Caco-2 (cell line): Measurements from ENCODE around the gene MAP3K21. TPM values are rescaled to one million over a fixed set of nuclear protein-coding genes. Genes with fewer than 3 reads are reported as not detected.

Experiments
- BruUV-seq: library from RNA; stranded (reverse); fragments of 400-500 nt; replicated peaks from 2 replicates; lab custom pipeline; 2021; lab: Mats Ljungman, UMichigan
- CTCF ChIA-PET: fragments of 300-600 bp; sonication (Branson Sonifier 250); formaldehyde crosslinking; loops from one replicate; lab custom pipeline; 2022; ENCODE audit warnings: antibody characterized with exemption; lab: Charles Lee
- POLR2A ChIA-PET: fragments of 300-600 bp; sonication (Branson Sonifier 250); formaldehyde crosslinking; loops from one replicate; lab custom pipeline; 2022; ENCODE audit warnings: antibody characterized with exemption; lab: Charles Lee
- DNase-seq, 2 experiments: peaks; one replicate each; pipeline versions ENCODE4 v3.0.0 to v3.0.0-alpha.2; 2020 to 2022
- H3K27me3 ChIP-seq: replicated peaks from 2 replicates; pipeline ENCODE4 v1.6.0; 2011; ENCODE audit warnings: low read length; ENCODE audit not compliant: control insufficient read depth, insufficient read depth
- H3K36me3 ChIP-seq: 2 replicates; pipeline ENCODE4 v1.5.1; 2011; ENCODE audit warnings: low read length; ENCODE audit not compliant: control insufficient read depth, insufficient read depth
- H3K4me1 ChIP-seq: fragments of 250-450 bp; sonication (Bioruptor Pico); 2 replicates; pipeline ENCODE4 v1.5.1; 2020; ENCODE audit warnings: mild to moderate bottlenecking
- H3K4me3 ChIP-seq: 2 replicates; pipeline ENCODE4 v1.5.1; 2011; ENCODE audit warnings: low read depth, mild to moderate bottlenecking, control low read depth, low read length
- H3K9me3 ChIP-seq: fragments of 250-450 bp; sonication (Bioruptor Pico); 2 replicates; pipeline ENCODE4 v1.5.1; 2020; ENCODE audit warnings: mild to moderate bottlenecking, moderate library complexity
- H3K27ac Mint-ChIP-seq: one replicate; pipeline ENCODE4 v1.8.0; 2022; ENCODE audit warnings: mixed read lengths; ENCODE audit not compliant: unreplicated experiment
- H3K27me3 Mint-ChIP-seq: one replicate; pipeline ENCODE4 v1.8.0; 2022; ENCODE audit warnings: mixed read lengths; ENCODE audit not compliant: insufficient read depth, unreplicated experiment
- H3K36me3 Mint-ChIP-seq: one replicate; pipeline ENCODE4 v1.8.0; 2022; ENCODE audit warnings: mild to moderate bottlenecking, mixed read lengths; ENCODE audit not compliant: insufficient read depth, unreplicated experiment
- H3K4me1 Mint-ChIP-seq: one replicate; pipeline ENCODE4 v1.8.0; 2022; ENCODE audit warnings: low read depth, mixed read lengths; ENCODE audit not compliant: unreplicated experiment
- H3K4me3 Mint-ChIP-seq: one replicate; pipeline ENCODE4 v1.8.0; 2022; ENCODE audit warnings: mild to moderate bottlenecking, moderate library complexity, mixed read lengths; ENCODE audit not compliant: unreplicated experiment
- H3K9me3 Mint-ChIP-seq: one replicate; pipeline ENCODE4 v1.8.0; 2022; ENCODE audit warnings: mixed read lengths; ENCODE audit not compliant: unreplicated experiment
- CTCF ChIP-seq, 2 experiments: fragments of 200-600 bp in 1 of 2; IDR thresholded peaks; 1 replicate in 1 of 2; 2 replicates in 1 of 2; pipeline versions ENCODE4 v1.5.1 to v1.8.0; 2011 to 2022; ENCODE audit warnings: antibody characterized with exemption in 1 of 2, control low read depth in 1 of 2, inconsistent platforms in 1 of 2, low read depth in 1 of 2, low read length in 1 of 2, mild to moderate bottlenecking in 1 of 2, moderate library complexity in 1 of 2; ENCODE audit not compliant: insufficient read depth in 1 of 2, severe bottlenecking in 1 of 2, unreplicated experiment in 1 of 2
- intact Hi-C: fragments of 100-400 bp; cut with micrococcal nuclease; formaldehyde crosslinking; loops from one replicate; pipeline ENCODE4 v1.10.0; 2022; ENCODE audit not compliant: unreplicated experiment
- total RNA-seq: library from RNA; stranded (reverse); gene quantifications from 2 replicates; pipeline ENCODE4 v1.2.3, GENCODE V29; 2022

Gene MAP3K21
- total RNA-seq, 1 experiment from 2014 or later: 10.4 TPM

GRCh38 chr1:233427907-233428306 lies 100.4 kb downstream of the MAP3K21 start:
- no TSS peak for BruUV-seq
- Mint-ChIP-seq H3K27ac (no peak overlapping the region), H3K27me3 (peaks cover 18% of the 10 kb centered on the region), H3K4me3 (no peak overlapping the region), H3K9me3 (peaks cover 4% of the 10 kb centered on the region), H3K4me1 (no peaks in the 10 kb centered on the region), H3K36me3 (no peaks in the 10 kb centered on the region)
- H3K4me1 ChIP-seq: 0 out of 2 replicates have a peak, but pooled peaks cover 3% of the 10 kb centered on the region
- TF ChIP-seq CTCF (IDR thresholded peaks at IDR 0.05; ENCODE audit: insufficient read depth in 1 of 2, low read depth in 1 of 2, low read length in 1 of 2, severe bottlenecking in 1 of 2, unreplicated experiment in 1 of 2): no peak
- H3K4me3 ChIP-seq: no peak overlapping the region
- ChIA-PET CTCF (interaction anchor here (0.6 kb wide), 1 partner anchor 40 kb away, joined by 7 read pairs; no protein-coding TSS in a partner anchor), POLR2A (no interaction called here)
- intact Hi-C loops: loop anchor here (10.0 kb wide), 1 partner anchor 123 kb away; no protein-coding TSS in a partner anchor
- H3K9me3 ChIP-seq: no peaks in the 10 kb centered on the region
- H3K27me3 ChIP-seq: no peaks in the 10 kb centered on the region
- no peaks in the 10 kb centered on the region for H3K36me3 ChIP-seq
- DNase-seq: no peak

- no peak overlapping the region for H3K27ac Mint-ChIP-seq
- Histone ChIP-seq H3K9me3 (no peaks in the 10 kb centered on the region), H3K36me3 (no peaks in the 10 kb centered on the region), H3K4me1 (0 out of 2 replicates have a peak, but pooled peaks cover 3% of the 10 kb centered on the region), H3K27me3 (no peaks in the 10 kb centered on the region), H3K4me3 (no peak overlapping the region)
- peaks cover 2% of the 10 kb centered on the region for H3K27me3 Mint-ChIP-seq
- no peak for TF ChIP-seq CTCF (IDR thresholded peaks at IDR 0.05; ENCODE audit: insufficient read depth in 1 of 2, low read depth in 1 of 2, low read length in 1 of 2, severe bottlenecking in 1 of 2, unreplicated experiment in 1 of 2)
- intact Hi-C loops: no loop called here
- ChIA-PET CTCF (no interaction called here), POLR2A (no interaction called here)
- BruUV-seq: no TSS peak
- H3K36me3 Mint-ChIP-seq: no peaks in the 10 kb centered on the region
- no peaks in the 10 kb centered on the region for H3K4me1 Mint-ChIP-seq
- no peak for DNase-seq
- H3K4me3 Mint-ChIP-seq: no peak overlapping the region
- H3K9me3 Mint-ChIP-seq: no peaks in the 10 kb centered on the region
Observed at GRCh38 chr1:233431753-233432403, 104.4 kb downstream of the MAP3K21 start.

- no peaks in the 10 kb centered on the region for H3K4me1 Mint-ChIP-seq
- no peaks in the 10 kb centered on the region for H3K9me3 ChIP-seq
- no peaks in the 10 kb centered on the region for H3K27me3 ChIP-seq
- no peak overlapping the region for H3K27ac Mint-ChIP-seq
- ChIA-PET CTCF (no interaction called here), POLR2A (no interaction called here)
- no peak overlapping the region for H3K4me3 Mint-ChIP-seq
- intact Hi-C loops: no loop called here
- H3K4me3 ChIP-seq: no peak overlapping the region
- BruUV-seq: no TSS peak
- DNase-seq: no peak
- H3K36me3 ChIP-seq: no peaks in the 10 kb centered on the region
- H3K36me3 Mint-ChIP-seq: no peaks in the 10 kb centered on the region
- TF ChIP-seq CTCF (IDR thresholded peaks at IDR 0.05; ENCODE audit: insufficient read depth in 1 of 2, low read depth in 1 of 2, low read length in 1 of 2, severe bottlenecking in 1 of 2, unreplicated experiment in 1 of 2): no peak
- H3K4me1 ChIP-seq: 0 out of 2 replicates have a peak, but pooled peaks cover 3% of the 10 kb centered on the region
- peaks cover 2% of the 10 kb centered on the region for H3K27me3 Mint-ChIP-seq
- no peaks in the 10 kb centered on the region for H3K9me3 Mint-ChIP-seq
Observed at GRCh38 chr1:233432916-233433315, 105.4 kb downstream of the MAP3K21 start.
